RPMI7951 (cell line): Measurements from ENCODE around the gene SNU13. TPM values are rescaled to one million over a fixed set of nuclear protein-coding genes. Genes with fewer than 3 reads are reported as not detected.
"Not testable (repeated sequence)": the region's sequence is repeated elsewhere in the genome, so short reads cannot be mapped to it uniquely, and the experiment has no call there.

Experiments
- DNase-seq: peaks from one replicate; pipeline ENCODE4 v3.0.0-alpha.2; 2012; ENCODE audit warnings: low read depth
- total RNA-seq: library from RNA; depleted of rRNA; stranded (reverse); fragments of >200 nt; shearing (Covaris generic); gene quantifications from 2 replicates; pipeline ENCODE4 v1.2.3, GENCODE V29; 2014

Gene SNU13
- total RNA-seq, 1 experiment from 2014 or later: 175 TPM

DNA sequence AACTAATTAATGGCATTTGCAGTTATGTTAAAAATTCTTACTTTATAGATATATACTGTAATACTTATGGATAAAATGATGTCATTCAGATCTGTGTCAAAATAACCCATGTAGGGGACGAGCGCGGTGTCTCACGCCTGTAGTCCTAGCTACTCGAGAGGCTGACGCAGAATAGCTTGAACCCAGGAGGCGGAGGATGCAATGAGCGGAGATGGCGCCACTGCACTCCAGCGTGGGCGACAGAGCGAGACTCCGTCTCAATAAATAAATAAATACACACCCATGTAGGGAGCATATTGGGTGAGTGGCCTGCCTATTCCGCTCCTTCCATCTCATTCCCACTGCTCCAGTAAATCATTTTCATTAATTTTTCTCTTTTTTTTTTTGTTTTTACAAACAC lies 7.1 kb downstream of the SNU13 start:
- DNase-seq: no peak

DNA sequence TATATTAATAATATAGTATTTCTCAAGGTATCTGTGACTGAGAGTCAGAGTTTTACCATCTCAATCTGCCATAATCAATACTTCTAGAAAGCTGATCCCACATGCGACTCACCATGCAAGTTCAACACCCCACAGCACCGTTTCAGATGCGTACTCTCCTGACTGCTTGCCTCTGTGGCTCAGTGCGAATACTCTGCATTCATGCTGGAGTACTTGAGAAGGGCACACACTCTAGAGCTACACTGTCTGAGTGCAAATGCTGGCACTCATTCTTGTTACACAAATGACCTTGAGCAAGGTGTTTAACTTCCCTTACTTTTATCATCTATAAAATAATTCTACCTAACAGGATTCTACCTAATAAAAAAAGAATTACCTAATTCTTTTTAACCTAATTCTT lies 12.5 kb downstream of the SNU13 start:
- no peak for DNase-seq

DNA sequence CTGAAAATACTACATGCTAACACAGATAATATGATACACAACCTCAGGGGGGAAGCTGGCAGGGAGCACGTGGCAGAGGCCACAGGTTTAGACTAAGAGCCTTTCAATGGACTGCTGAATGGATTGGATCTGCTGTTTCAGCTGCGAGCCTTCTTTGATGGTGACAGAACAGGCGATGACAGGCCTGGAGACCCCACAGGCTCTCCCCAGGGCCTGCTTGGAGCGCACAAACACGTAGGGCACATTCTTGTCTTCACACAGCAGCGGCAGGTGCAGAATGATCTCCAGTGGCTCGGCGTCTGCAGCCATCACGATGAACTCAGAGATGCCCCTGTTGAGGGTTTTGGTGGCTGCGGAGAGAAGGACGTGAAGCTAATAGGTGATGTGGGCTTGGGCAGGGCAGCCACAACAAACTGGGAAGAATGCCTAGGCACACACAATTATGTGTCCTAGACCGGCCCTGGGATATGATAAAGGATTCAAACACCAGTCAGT lies 13.8 kb downstream of the SNU13 start:
- no peak for DNase-seq

DNA sequence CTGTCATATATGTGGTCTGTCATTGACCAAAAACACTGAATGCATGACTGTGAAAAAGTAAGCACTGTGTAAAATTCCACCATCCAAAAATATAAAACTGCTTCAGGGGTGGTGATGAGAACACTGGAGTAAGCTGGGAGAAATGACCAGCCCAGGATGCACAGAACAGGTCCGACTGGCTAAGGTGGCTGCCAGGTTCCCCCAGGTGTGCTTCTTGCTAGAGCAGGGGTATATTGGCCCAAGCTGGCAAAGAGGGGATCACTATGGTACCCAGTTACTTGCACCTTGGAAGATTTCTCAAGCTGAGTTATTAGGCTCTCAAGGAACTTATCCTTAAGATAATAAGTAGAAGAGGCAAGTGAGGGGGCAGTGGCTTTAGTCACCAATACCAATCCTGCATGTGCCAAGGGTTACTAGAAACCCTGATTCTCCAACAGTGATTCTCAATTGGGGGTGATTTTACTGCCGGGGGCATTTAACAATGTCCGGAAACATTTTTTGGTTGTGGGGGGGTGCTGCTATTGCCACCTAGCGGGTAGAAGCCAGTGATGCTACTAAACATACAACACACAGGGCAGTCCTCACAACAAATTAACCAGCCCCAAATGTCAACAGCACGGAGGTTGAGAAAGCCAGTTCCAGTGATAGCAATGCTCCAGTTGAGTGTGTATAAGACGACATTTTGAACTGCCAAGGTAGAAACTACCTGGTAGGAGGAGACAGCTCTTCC lies 15.7 kb downstream of the SNU13 start:
- DNase-seq: no peak

DNA sequence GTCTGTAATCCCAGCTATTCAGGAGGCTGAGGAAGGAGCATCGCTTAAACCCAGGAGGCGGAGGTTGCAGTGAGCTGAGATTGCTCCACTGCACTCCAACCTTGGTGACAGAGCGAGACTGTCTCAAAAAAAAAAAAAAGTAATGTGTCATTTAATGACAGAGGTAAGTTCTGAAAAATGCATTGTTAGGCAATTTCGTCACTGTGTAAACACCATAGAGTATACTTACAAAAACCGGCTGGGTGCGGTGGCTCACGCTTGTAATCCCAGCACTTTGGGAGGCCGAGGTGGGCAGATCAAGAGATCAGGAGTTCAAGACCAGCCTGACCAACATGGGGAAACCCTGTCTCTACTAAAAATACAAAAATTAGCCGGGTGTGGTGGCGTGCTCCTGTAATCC lies 16.6 kb downstream of the SNU13 start:
- not testable (repeated sequence) for DNase-seq

DNA sequence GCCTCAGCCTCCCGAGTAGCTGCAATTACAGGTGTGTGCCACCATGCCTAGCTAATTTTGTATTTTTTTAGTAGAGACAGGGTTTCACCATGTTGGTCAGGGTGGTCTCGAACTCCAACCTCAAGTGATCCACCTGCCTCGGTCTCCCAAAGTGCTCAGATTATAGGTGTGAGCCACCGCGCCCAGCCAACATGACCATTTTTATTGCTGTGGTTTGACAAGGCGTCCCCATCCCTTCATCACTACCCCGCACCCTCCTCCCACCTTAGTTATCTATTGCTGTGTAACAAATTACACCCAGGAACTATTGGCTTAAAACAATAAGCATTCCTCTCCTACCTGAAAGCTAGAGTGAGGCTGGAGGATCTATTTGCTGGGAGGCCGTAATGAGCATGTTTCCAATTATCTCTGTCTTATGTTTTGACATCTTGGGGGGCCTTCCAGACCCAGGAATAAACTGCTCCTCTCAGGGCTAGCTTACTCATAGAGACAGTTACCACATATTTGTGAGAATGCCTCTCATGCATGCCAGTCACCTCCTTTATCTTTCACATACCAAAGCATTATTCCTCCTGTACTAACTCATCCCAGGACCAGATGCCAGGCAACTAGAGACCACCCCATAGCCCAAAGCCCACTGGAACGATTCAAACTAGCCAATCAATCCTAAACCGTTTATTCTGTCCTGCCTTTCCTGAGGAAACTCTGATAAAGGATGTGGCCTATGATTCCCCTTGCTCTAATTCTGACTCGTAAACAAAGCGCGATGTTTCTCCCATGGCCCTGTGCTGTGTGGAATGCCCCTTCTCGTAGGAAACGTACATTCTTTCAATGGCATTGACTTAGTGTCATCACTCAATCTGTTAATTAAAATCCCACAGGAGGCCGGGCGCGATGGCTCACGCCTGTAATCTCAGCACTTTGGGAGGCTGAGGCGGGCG lies 19.4 kb downstream of the SNU13 start:
- DNase-seq: peak; percentile 37

DNA sequence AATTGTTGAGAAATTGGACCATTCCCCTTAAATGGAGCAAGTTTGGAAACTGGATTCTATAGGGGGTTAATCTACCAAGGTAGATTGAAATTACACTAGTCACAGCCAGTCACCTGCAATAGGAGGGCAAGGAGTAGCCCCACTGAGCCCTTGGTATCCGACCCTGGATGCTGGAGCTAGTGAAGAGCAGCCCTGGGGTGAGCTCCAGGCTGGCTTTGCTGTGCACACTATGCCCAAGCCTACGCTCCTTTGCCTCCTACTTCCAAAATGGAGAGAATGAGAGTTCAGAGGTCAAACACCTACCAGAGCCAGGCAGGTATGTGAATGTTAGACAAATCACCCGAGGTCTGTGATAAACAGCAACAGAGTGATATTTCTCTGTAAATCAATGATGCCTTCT lies 23.7 kb downstream of the SNU13 start:
- DNase-seq: no peak

DNA sequence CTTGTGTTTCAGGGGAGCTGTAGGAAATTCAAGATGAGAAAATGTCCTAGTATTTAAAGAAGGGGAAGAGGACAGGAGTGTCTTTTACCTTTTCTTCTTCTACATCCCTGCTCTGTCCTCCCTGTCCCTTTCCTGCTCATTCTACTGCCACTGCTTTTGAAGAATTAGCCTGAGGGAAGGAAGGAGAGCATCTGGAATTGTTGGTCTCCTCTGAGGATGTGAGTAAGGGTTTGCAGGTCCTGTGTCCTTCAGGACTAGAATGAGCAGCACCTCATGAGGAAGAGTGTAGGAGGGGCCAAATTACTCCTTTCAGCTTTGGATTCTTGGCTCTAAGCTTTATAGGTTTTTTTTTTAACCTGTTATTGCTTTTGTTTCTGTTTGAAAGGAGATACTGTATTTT lies 24.2 kb downstream of the SNU13 start:
- peak; percentile 26 for DNase-seq

DNA sequence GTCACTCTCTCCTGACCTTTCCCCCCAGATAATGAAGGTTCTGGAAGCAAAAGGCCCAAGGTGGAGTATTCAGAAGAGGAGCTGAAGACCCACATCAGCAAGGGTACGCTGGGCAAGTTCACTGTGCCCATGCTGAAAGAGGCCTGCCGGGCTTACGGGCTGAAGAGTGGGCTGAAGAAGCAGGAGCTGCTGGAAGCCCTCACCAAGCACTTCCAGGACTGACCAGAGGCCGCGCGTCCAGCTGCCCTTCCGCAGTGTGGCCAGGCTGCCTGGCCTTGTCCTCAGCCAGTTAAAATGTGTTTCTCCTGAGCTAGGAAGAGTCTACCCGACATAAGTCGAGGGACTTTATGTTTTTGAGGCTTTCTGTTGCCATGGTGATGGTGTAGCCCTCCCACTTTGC lies 25.1 kb downstream of the SNU13 start:
- DNase-seq: not testable (repeated sequence)

DNA sequence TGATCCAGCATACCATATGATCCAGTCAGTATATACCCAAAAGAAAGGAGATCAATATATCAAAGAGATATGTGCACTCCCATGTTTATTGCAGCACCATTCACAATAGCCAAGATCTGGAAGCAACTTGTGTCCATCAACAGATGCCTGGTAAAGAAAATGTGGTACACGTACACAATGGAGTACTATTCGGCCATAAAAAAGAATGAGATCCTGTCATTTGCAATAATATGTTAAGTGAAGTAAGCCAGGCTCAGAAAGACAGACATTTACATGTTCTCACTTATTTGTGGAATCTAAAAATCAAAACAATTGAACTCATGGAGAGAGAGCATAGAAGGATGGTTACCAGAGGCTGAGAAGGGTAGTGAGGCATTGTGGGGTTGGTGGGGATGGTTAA lies 27.0 kb downstream of the SNU13 start:
- DNase-seq: no peak

DNA sequence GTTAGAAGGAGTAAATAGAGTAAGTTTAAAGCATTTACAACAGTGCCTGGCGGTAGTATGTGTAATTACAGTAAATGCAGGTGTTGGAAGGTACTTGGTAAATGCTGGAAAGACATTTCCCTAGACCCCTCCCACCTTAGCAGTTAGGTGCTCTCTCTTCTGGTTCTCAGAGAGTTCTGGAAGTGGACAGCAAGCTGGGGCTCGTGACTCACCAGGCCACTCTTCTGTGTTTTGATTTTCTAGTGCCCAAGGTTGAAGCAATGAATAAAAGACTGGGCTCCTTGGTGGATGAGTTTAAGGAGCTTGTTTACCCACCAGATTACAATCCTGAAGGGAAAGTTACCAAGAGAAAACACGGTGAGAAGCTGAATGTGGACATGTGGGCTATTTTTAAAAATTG lies 27.6 kb downstream of the SNU13 start:
- DNase-seq: no peak

DNA sequence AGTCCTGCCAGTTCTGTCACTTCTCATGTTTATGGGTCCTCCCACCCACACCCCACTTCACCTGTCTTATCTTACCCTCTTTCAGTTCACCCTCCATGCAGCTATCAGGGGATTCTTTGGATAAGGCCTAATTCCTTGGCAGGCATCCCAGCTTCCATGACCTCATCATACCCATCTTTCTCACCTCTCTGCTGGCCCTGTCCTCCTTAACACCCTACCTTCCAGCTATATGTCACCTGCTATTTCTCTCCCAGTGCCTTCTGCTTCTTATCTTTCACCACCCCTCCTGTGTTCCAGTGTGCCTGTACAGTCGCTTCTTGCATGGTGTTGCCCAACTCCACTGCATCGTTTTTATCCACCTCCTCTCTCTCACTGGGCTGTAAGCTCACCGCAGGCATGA lies 28.3 kb downstream of the SNU13 start:
- no peak for DNase-seq

DNA sequence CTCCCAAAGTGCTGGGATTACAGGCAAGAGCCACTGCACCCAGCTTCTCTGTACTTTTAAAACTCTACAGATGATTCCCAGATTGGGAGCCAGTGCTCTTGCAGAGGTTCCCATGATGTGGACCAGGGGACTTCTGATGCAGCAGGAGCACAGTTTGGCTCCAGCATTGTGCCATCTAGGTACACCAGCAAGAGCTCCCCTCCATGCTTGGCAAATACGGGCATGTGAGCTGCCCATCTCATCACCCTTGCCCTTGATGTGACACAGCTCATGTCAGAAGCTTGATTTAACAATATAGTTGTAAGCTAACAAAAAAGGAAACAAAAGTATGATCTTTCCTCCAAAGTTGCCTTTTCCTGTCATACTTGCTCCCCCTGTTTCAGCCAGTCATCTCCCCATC lies 28.7 kb downstream of the SNU13 start:
- DNase-seq: no peak

DNA sequence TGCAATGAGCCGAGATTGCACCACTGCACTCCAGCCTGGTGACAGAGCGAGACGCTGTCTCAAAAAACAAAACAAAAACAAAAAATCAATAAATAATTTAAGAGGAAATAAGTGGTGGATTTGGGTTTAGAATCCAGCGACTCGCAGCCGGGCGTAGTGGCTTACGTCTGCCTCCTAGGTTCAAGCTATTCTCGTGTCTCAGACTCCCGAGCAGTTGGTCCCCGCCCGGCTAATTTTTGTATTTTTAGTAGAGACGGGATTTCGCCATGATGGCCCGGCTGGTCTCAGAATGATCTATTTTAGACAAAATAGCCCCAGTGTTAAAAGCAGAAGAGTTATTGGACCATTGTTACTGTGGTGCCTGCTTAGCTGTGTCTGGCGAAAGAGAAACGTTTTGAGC lies 29.8 kb downstream of the SNU13 start:
- DNase-seq: no peak

DNA sequence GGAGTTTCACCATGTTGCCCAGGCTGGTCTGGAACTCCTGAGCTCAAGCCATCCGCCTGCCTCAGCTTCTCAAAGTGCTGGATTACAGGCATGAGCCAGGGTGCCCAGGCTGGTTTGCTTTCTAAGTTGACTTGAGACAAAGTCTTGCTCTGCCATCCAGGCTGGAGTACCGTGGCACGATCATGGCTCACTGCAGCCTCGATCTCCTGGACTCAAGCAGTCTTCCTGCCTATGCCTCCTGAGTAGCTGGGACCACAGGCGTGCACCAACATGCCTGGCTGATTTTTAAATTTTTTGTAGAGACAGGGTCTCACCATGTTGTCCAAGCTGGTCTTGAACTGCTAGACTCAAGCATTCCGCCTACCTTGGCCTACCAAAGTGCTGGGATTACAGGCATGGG lies 31.0 kb downstream of the SNU13 start:
- DNase-seq: no peak

DNA sequence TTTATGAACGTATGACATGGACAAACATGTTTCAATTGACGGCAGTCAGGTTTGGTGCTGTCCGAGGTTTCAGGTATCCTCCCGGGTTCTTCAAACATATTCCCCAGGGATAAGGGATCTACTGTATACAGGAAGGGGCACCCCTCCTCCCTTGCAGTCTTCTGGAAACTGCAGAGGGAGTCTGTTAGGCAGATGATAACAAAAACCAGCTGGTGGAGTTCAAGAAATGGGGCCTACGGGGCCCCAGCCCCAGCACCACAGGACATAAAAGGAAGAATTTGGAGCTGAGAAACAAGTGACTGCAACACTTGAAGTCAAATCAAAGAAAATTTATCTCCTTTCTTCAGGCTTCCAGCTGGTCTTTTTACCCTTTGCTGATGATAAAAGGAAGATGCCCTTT lies 32.1 kb downstream of the SNU13 start:
- DNase-seq: no peak

DNA sequence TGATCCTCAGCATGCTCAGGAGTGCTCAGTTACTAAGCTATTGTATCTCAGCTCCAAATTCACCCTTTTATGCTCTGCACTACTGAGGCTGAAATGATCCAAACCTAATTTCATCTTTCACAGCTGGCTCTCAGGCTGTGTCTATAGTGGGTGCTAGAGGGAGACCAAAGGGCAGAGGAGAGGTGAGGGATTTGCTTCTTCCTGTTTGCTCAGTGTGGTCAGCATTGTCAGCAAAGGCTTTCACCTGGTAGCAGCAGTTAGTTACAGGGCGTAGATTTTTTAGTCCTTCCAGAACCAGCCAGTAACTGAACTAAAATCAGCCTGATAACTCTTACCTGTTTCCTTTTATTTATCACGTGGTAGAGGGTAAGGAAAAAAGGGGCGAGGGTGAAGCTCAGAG lies 34.3 kb downstream of the SNU13 start:
- DNase-seq: no peak

DNA sequence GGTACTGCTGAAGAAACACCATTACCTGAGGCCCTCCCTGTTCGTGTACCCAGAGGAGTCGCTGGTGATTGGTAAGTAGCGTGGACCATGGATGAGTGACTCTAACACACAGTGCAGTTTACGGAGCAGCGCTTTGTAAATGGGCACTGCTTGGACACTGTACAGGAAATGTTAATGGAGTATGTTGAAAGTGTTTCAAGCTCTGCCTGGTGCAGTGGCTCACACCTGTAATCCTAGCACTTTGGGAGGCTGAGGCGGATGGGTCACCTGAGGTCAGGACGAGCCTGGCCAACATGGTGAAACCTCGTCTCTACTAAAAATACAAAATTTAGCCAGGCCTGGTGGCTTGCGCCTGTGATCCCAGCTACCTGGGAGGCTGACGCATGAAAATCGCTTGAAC lies 37.8 kb downstream of the SNU13 start:
- DNase-seq: no peak

DNA sequence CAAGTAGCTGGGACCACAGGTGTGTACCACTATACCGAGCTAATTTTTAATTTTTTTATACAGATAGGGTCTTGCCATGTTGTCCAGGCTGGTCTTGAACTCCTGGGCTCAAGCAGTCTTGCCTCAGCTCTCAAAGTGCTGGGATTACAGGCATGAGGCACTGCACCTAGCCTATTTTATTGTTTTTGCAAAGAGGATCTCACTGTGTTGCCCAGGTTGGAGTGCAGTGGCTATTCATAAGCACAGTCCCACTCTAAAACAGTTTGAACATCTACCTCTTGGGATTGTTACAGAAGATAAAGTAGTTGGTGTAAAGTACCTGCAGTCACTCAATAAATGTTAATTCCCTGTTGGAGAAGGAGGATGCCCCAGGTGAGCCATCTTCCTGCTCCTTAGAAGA lies 38.4 kb downstream of the SNU13 start:
- no peak for DNase-seq

DNA sequence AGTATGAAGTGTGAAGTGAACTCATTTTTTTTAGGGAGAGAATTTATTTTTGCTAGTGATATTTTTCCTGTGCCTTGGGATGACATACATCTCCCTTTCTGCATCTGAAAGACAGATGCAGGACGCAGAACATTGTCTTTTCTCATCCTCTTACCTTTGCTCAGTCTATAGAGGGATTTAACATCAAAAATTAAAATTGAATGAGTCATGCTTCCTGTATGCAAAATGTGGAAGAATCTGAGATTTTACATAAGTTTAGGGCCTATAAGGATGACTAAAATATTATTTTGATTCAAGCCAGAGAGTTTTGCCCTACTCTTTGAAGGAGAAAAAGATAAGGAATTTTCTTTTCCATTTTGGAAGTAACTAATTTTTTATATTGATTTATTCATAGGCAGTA lies 40.2 kb downstream of the SNU13 start:
- no peak for DNase-seq

DNA sequence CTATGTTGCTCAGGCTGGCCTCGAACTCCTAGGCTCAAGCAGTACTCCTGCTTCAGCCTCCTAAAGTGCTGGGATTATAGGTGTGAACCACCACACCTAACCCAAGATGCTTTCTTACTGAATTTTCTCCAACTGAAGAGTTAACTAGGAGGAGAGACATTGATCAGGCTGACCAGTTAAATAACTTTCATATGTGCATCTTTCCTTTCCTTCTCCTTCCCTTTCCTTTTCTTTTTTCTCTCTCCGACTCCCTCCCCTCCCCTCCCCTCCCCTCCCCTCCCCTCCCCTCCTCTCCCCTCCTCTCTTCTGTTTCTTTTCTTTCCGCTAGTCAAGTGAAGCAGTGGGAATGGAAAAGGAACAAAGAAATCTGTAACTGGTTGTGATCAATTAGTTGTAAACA lies 40.9 kb downstream of the SNU13 start:
- no peak for DNase-seq

DNA sequence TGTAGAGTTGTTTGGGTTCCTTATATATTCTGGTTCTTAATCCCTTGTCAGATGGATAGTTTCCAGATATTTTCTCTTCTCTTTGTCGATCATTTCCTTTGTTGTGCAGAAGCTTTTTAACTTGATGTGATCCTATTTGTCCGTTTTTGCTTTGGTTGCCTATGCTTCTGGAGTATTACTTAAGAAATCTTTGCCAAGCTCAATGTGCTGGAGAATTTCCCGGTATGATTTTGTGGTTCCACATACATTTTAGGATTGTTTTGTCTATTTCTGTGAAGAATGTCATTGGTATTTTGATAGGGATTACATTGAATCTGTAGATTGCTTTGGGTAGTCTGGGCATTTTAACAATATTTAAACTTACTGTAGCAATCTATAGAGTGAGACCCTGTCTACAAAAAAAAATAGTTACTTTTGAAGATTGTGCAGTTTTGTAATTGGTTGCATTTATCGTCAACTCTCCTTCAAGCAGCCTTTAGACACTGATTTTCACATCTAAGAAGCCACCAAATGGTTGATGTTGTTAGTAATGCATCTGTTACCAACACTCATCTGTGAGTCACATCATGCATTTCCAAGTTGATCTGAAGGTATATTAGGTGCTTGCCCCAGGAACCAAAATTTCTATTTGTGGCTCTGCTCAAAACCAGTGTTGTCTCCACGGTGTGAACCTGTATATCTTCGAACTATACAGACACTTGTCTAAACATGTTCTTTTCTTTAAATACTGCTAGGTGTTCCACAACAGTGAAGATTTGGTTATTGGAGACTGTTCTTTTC lies 46.1 kb downstream of the SNU13 start:
- DNase-seq: no peak
